ENCODE results near the gene SLC51A. TPM values are rescaled to one million over a fixed set of nuclear protein-coding genes. Genes with fewer than 3 reads are reported as not detected.

The SLC51A gene
- total RNA-seq, 1 donor from 2014 or later = not detected

- H3K27me3 Mint-ChIP-seq (ENCODE audit: unreplicated experiment) = peaks cover 3% of the 10 kb centered on the region
- peaks cover 1% of the 10 kb centered on the region for H3K9me3 Mint-ChIP-seq (ENCODE audit: unreplicated experiment)
- TF ChIP-seq CTCF (IDR thresholded peaks at IDR 0.05; ENCODE audit: partially characterized antibody, unreplicated experiment) = no peak
- no peak overlapping the region for H3K27ac Mint-ChIP-seq (ENCODE audit: unreplicated experiment)
- DNase-seq = no peak
- peaks cover 5% of the 10 kb centered on the region for H3K4me1 Mint-ChIP-seq (ENCODE audit: low read depth, unreplicated experiment)
- no peaks in the 10 kb centered on the region for H3K36me3 Mint-ChIP-seq (ENCODE audit: unreplicated experiment)
- no peak overlapping the region for H3K4me3 Mint-ChIP-seq (ENCODE audit: unreplicated experiment)
Measured at GRCh38 chr3:196225086-196225485, 8.8 kb downstream of the SLC51A start.

- Mint-ChIP-seq H3K27ac (ENCODE audit: unreplicated experiment) (no peak overlapping the region), H3K4me1 (ENCODE audit: low read depth, unreplicated experiment) (peaks cover 5% of the 10 kb centered on the region), H3K9me3 (ENCODE audit: unreplicated experiment) (peaks cover 1% of the 10 kb centered on the region), H3K4me3 (ENCODE audit: unreplicated experiment) (no peak overlapping the region), H3K27me3 (ENCODE audit: unreplicated experiment) (peaks cover 3% of the 10 kb centered on the region), H3K36me3 (ENCODE audit: unreplicated experiment) (no peaks in the 10 kb centered on the region)
- DNase-seq = no peak
- no peak for TF ChIP-seq CTCF (IDR thresholded peaks at IDR 0.05; ENCODE audit: partially characterized antibody, unreplicated experiment)
Measured at GRCh38 chr3:196225763-196226364, 9.5 kb downstream of the SLC51A start.

GRCh38 chr3:196227121-196227561 is 10.8 kb downstream of the SLC51A start:
- no peak overlapping the region for H3K27ac Mint-ChIP-seq (ENCODE audit: unreplicated experiment)
- DNase-seq = no peak
- H3K36me3 Mint-ChIP-seq (ENCODE audit: unreplicated experiment) = no peaks in the 10 kb centered on the region
- H3K4me3 Mint-ChIP-seq (ENCODE audit: unreplicated experiment) = no peak overlapping the region
- H3K9me3 Mint-ChIP-seq (ENCODE audit: unreplicated experiment) = peaks cover 1% of the 10 kb centered on the region
- peaks cover 3% of the 10 kb centered on the region for H3K27me3 Mint-ChIP-seq (ENCODE audit: unreplicated experiment)
- TF ChIP-seq CTCF (IDR thresholded peaks at IDR 0.05; ENCODE audit: partially characterized antibody, unreplicated experiment) = no peak
- peaks cover 5% of the 10 kb centered on the region for H3K4me1 Mint-ChIP-seq (ENCODE audit: low read depth, unreplicated experiment)

GRCh38 chr3:196227629-196228493 is 11.5 kb downstream of the SLC51A start:
- H3K4me1 Mint-ChIP-seq (ENCODE audit: low read depth, unreplicated experiment) = peaks cover 5% of the 10 kb centered on the region
- no peak overlapping the region for H3K4me3 Mint-ChIP-seq (ENCODE audit: unreplicated experiment)

More at GRCh38 chr3:196227629-196228493, 11.5 kb downstream of the SLC51A start:
- no peak for DNase-seq
- no peak overlapping the region for H3K27ac Mint-ChIP-seq (ENCODE audit: unreplicated experiment)
- peaks cover 2% of the 10 kb centered on the region for H3K36me3 Mint-ChIP-seq (ENCODE audit: unreplicated experiment)
- no peak for TF ChIP-seq CTCF (IDR thresholded peaks at IDR 0.05; ENCODE audit: partially characterized antibody, unreplicated experiment)
- H3K27me3 Mint-ChIP-seq (ENCODE audit: unreplicated experiment) = peaks cover 3% of the 10 kb centered on the region
- peaks cover 1% of the 10 kb centered on the region for H3K9me3 Mint-ChIP-seq (ENCODE audit: unreplicated experiment)

Data from glutamatergic neuron (in vitro differentiated cells).